GM18526 (cell line): ENCODE measurements around the gene TSPAN31.
A peak's percentile ranks its signal among the peaks of the same experiment; 100 is the strongest.

ENCODE experiments used
- POLR2A ChIP-seq: IDR thresholded peaks from 3 replicates; pipeline ENCODE4 v1.6.1; 2011; ENCODE audit not compliant: insufficient read length; ENCODE audit errors: extremely low read depth

TSPAN31 gene

GRCh38 chr12:57755454-57756372 is 10.9 kb downstream of the TSPAN31 start:
- TF ChIP-seq POLR2A: peak; percentile 10

DNA sequence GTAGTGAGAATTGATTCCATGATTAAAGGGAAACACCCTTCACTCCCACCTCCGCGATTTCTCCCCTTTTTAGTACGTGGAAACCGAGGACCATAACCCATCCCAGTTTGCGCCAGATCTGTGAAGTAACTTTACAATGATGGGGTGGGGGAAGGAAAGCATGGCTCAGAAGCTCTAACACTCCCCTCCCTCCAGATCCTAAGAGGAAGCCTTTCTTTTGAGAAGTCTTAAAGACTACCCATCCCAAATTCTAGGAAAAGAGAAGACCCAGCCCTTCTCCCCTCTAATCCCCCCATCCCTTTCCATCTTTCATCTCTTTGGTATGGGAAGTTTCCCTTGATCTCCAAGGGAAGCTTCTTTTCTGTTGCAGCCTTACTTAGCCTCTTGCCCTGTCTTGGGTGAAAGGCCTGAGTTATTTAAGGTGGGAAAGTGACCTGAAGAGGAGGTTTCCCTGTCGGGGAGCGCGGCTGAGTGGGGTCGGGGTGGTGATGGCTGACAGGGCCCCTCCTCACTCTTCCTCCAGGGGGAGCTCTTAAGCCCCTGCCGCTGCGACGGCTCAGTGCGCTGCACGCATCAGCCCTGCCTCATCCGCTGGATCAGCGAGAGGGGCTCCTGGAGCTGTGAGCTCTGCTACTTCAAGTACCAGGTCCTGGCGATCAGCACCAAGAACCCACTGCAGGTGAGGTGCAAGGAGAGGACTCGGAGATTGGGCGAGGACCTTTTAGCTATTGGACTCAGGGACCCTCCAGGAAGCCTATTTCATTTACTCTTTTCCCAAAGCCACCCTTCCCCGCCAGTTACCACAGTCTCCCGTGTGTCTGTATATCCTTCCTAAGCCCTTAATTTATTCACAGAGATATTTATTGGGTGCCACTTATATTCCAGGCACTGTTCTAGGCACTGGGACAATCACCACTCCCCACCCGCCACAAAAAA is 11.8 kb downstream of the TSPAN31 start:
- TF ChIP-seq POLR2A: peak; percentile 5

DNA sequence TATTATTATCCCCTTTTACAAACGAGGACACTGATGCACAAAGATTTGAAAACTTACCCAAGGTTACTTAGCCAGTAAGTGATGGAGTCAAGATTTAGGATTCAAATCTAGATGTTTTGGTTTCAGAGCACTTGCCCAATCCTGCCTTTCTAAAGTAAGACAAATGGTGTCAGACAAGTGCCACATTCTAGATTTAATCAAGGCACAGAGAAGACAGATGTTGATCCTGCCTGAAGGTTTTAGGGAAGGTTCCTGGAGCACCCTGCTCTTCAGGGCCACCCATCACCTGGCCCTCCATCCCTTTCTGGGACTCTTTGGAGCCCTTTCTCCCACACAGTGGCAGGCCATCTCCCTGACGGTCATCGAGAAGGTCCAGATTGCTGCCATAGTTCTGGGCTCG is 12.9 kb downstream of the TSPAN31 start:
- TF ChIP-seq POLR2A: no peak

- no peak for TF ChIP-seq POLR2A
These were observed 13.9 kb downstream of the TSPAN31 start for GRCh38 chr12:57758552-57759359.

DNA sequence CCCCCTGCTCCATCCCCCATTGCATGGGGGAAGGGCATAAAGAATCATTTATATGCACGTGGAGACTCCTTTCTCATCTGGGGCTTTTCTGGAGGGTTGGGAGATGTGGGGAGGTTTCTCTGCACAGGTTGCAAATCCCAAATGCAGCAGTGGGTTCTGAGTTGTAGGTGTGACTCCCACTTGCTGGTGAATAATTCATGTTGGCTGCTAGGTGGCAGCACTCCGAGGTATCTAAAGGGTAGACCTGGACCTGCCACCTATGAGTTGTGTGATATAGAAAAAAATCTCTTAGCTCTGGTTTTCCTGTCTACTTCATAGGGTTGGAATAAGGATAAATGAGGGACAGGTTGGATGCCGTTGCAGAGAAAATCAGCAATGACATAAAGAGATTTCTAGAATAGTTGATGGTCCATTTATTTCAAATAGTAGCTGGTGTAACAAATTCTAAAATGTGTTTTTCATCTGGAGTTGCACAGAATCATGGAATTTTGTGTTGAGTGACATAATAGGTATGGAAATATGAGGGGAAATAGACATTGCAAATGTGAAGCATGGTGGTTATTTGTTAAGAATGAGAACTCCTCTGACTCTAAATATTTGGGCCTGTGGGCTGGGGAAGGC is 14.6 kb downstream of the TSPAN31 start:
- no peak for TF ChIP-seq POLR2A

- no peak for TF ChIP-seq POLR2A
These were observed 15.6 kb downstream of the TSPAN31 start for GRCh38 chr12:57760347-57760982.

GRCh38 chr12:57761391-57761998 is 16.7 kb downstream of the TSPAN31 start:
- TF ChIP-seq POLR2A: no peak

- no peak for TF ChIP-seq POLR2A
These were observed 17.6 kb downstream of the TSPAN31 start for GRCh38 chr12:57762463-57762862.

DNA sequence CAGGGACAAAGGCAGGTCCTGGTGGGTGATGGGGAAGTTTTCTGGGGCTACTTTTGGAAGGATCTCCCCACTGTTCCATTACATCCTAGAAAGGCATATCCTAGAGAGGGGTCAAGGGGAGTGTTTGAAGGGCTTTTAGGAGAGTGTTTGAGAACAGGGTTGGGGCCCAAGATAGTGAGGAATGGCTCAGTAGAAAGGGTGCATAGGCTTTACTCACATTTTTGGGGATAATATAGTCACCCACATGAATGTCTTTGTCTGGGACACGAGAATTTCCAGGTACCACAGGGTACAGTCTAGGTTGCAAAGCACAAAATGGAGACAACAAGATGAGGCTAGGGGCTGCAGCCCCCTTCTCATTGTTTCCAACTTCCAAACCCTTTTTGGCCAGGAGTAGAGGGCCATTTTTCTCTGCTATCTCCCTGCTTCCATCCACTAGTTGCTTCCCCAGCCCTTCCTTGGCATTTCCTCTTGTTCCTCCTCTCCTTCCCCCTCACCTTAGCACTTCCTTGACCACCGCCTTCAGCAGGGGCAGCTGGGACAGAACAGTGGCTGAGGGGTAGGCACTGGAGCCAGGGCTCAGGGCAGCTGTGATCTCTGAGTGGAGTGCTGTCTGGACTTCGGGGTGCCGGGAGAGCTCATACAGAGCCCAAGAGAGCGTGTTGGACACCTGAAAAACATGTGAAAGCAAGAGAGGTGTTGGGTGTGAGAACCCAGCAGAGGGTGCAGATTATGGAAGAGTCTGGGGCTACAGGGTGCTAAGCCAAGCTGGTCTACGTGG is 19.2 kb downstream of the TSPAN31 start:
- TF ChIP-seq POLR2A: no peak

- TF ChIP-seq POLR2A: no peak
These were observed 19.8 kb downstream of the TSPAN31 start for GRCh38 chr12:57764662-57765002.

DNA sequence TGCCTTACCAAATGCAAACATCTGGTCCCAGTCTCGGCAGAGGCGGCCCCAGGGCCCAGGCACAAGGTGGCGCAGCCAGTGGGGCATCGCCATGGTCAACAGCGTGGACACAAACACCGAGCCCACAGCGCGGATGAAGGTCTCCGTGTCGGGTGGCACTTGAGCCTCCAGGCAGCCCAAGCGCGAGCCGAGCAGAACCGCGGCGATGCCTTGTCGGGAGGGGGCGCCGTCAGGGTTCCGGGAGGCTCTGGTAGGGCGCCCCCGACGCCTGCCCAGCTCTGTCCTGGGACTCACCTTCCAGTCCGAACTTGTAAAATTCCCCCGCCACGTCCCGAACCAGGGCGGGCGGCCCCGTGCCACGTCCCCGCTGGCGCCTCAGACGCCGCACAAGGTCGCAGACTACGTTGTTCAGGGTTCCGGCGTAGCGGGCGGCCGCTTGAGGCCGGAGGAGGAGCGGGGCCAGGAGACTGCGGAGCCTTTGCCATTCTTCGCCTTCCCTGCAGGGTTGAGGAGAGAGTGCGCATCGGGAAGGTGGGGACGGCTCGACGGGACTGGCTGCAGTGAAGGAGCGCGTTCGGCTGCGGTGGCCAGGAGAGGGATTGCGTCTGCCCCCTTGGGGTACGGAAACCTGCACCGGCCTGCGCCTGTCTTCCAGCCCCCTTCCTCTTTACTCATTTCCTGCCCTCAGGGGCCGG is 20.3 kb downstream of the TSPAN31 start:
- peak; percentile 18 for TF ChIP-seq POLR2A

DNA sequence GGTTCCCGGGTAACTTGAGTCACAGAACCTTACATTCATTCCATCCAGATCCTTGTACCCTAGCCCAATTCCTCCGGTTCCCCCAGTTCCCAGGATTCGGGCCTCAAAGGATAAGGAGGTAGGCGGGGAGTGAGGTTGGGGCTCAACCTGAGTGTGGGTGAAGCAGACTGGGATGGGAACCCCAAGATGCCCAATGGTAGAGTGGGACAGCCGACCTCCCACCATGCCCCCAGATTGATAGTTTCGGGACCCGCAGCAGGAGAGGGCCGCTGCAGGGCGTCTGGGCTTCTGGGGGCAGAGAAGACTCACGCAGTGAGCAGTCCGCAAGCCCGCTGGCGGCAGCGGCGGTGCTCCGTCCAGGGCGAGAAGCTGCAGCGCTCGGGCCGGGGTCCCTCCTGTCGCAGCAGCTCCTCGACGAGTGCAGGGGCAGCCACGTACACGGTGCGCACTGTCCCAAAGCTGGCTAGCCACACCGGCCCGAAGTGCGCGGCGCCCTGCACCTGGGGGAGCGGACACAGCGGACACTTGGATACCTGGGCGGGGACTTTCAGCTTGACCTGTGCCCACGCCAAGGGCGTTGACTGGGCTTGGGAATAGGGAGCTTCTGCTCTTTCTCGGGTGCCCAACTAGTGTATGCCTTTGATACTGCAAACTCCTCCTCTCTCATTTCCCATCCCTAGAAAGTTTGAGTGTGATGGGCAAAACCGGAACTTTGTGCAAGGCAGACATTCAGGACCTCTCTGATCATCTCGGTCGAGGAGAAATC is 21.0 kb downstream of the TSPAN31 start:
- TF ChIP-seq POLR2A: no peak
